ENCODE measurements around the gene PODNL1.
A peak's percentile ranks its signal among the peaks of the same experiment; 100 is the strongest.

Gene PODNL1

DNA sequence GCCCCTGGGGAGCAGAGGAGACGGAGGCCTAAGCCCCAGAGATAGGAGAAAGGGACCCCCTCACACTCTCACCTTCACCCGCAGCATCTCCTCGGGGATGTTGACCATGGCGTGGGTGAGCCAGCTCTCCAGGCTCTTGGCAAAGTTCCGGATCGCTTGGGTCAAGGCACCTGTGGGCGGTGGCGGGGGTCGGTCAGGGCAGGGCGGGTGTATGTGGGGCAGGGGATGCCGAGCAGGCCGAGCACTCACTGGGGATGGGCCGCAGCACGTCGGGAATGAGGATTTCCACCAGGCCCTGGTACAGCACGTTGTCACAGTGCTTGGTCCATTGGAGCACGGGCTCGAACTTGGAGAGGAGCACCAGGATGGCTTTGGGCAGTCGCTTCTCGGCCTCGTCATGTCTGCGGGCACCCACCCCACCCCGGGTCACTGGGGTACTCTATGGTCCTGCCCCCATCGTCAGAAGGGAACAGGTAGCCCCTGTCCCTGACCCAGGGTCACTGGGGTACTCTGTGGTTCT, 27.2 kb upstream of the PODNL1 start:
- peaks cover 8% of the 10 kb centered on the region for H3K36me3 Mint-ChIP-seq

DNA sequence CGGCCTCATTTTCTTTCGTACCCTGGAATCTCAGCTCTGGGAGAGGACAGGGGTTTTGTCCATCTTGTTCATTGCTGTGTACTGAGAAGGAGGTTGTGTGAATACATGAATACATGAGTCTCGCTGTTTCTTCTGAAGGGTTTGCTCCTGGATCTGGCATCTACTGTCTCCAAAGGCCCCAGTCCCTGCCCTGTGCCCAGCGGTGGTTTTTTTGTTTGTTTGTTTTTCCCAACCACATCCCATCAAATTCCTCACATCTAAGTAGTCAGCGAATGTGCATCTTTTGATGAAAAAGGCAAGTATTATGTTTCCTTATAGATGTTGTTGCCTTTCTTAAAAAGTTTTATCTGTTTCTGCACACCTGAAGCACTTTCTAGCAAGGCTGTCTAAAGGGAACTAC, 26.6 kb upstream of the PODNL1 start:
- Mint-ChIP-seq H3K36me3 (peaks cover 8% of the 10 kb centered on the region), H3K4me1 (no peaks in the 10 kb centered on the region), H3K27ac (no peak overlapping the region), H3K27me3 (no peaks in the 10 kb centered on the region), H3K4me3 (no peak overlapping the region), H3K9me3 (no peaks in the 10 kb centered on the region)

More for the DNA sequence above, 27.2 kb upstream of the PODNL1 start:
- no peaks in the 10 kb centered on the region for H3K9me3 Mint-ChIP-seq
- H3K4me3 Mint-ChIP-seq: no peak overlapping the region
- no peaks in the 10 kb centered on the region for H3K27me3 Mint-ChIP-seq
- no peaks in the 10 kb centered on the region for H3K4me1 Mint-ChIP-seq
- H3K27ac Mint-ChIP-seq: no peak overlapping the region

DNA sequence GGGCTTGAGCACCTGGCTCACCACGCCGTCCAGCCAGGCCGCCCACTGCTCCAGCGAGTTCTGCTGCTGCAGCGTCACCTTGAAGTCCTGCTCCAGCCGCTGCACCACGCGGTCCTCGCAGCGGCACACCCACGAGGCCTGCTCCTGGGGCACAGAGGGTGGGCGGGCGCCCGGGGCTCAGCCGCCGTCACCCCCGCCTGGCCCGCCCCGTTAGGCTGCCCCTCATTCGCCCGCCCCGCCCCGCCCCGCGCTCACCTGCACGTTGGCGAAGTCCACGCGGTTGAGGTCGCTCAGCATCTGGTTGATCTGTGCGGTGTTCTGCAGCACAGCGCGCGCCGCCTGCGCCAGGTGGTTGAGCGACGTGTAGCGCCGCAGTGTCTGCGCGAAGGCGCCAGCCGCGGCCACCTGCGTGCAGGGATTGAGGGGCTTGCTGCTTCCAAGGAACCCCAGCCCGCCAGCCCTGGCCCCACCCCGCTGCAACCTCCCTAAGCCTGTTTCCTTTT, 25.4 kb upstream of the PODNL1 start:
- Mint-ChIP-seq H3K9me3 (no peaks in the 10 kb centered on the region), H3K27ac (no peak overlapping the region), H3K36me3 (peaks cover 5% of the 10 kb centered on the region), H3K4me1 (no peaks in the 10 kb centered on the region), H3K27me3 (no peaks in the 10 kb centered on the region), H3K4me3 (no peak overlapping the region)

DNA sequence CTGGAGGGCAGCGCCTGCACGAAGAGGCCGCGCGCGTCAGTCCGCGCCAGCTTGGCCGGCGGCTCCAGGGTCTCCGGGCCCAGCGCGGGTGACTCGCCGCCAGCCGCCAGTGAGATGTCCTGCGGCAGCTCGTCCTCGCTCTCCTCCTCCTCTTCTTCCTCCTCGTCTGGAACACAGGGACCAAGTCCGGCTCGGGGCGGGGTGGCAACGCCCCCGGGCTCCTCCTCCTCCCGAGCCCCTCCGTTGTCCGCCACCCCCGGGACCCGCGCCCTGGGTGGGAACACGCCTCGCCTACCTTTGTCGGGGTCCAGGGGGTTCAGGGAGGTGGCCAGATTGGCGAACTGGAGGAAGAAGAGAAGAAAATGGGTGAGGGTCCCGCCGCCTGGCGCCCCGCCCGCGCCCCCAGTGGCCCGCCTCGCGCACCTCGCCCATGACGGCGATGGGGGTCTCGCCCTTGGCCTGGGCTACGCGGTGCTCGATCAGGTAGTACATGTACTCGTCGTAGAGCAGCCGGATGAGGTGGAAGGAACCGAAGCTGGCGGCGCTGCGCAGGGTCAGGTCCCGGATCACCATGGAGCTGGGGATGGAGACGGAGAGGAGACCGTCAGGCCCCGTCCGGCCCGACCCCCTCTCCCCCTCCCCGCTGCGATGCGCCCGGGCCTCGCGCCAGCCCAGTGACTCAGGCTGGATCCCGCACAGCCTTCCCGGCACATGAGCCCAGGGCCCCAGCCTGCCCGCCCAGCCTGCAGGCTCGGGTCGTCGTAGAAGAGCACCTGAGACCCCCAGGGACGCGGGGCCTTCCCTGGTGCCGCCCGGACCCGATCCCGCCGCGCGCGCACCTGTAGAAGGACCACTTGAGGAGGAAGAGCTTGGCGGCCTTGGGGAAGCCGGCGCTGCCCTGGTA, 24.7 kb upstream of the PODNL1 start:
- no peaks in the 10 kb centered on the region for H3K4me1 Mint-ChIP-seq
- H3K27ac Mint-ChIP-seq: no peak overlapping the region
- no peak overlapping the region for H3K4me3 Mint-ChIP-seq
- H3K27me3 Mint-ChIP-seq: no peaks in the 10 kb centered on the region
- H3K9me3 Mint-ChIP-seq: no peaks in the 10 kb centered on the region
- H3K36me3 Mint-ChIP-seq: peaks cover 5% of the 10 kb centered on the region

DNA sequence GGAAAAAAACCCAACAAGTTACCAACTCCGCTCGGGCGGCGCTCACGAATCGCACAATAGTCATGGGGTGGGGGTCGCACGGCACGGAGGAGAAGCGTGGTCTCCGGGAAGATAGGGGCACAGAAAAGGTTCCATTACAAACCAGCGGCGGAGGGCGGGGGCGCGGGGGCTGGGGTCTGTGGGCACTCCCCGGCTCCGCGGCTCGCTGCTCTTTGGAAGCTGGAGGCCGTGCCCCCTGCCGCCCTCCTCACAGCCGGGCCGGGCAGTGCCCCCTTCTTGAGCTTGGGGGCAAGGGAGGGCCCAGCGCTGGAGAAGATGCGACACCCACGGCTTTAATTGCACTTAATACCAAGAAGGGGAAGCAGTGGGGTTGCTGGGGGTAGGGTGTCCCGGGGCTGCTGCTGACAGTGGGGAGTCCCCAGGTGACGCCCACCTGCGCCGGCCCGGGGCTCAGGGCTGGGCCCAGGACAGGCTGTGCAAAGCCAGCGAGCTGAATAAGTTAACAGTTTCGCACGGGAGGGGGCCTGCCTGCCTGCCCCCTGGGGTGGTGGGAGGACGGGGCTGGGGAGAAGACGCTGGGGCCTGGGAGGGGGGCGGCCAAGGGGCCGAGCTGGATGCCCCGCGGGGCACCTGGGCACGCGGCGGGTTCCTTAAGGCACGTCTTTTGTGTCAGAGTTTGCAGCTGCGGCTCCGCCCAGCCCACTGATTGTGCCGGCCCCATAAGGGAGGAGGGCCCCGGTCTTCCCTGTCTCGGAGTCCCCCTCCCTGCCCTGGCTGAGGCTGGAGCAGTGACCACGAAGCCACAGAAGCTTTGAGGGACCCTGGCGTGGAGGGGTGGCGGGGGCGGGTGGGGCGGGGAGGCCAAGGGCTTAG, 23.8 kb upstream of the PODNL1 start:
- H3K4me1 Mint-ChIP-seq: no peaks in the 10 kb centered on the region
- no peaks in the 10 kb centered on the region for H3K9me3 Mint-ChIP-seq
- H3K27me3 Mint-ChIP-seq: no peaks in the 10 kb centered on the region
- H3K27ac Mint-ChIP-seq: peak overlapping the region; percentile 30
- peaks cover 5% of the 10 kb centered on the region for H3K36me3 Mint-ChIP-seq
- no peak overlapping the region for H3K4me3 Mint-ChIP-seq

DNA sequence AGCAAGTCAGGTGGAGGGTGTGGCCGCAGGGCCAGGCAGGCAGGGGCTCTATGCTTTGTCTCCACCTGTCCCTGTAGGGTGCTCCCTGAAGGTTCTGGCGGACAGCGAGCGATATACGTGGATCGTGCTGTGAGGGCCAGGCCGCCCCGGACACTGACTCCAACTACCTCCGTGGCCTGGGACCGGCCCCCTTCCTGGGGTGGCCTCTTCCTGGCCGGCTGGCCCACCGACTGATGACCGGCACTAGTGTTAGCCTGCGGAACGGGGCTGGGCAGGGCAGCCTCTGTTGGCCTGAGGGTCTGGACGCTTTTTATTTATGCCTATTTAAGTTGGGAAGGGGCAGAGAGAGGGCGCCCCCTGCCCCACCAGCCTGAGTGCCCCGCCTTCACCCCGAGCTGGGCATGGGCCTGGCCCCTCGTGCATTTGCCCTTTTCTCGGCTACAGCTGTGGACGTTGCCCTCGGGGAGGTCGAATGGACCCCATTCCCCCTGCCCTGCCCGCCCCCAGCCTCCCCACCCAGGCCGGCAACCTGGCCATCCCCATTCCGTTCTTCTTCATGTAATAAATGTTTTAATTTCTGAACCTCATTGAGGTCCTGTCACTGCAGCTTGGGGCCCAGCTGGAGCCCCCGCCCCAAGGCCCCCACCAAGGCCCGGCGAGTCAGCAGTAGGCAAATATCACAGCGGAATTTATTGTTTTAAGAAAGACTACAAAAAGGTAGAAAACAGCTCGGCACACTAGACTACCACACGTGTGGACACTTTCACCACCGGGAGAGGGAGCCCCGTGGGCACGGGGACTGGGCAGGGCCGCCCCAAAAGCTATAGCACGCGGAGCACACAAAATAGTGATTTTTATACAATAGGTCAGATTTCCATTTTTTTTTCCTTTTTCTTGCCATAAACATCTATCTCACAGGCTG, 22.9 kb upstream of the PODNL1 start:
- H3K27me3 Mint-ChIP-seq: no peaks in the 10 kb centered on the region
- H3K4me1 Mint-ChIP-seq: no peaks in the 10 kb centered on the region
- H3K36me3 Mint-ChIP-seq: peaks cover 5% of the 10 kb centered on the region
- no peaks in the 10 kb centered on the region for H3K9me3 Mint-ChIP-seq
- no peak overlapping the region for H3K4me3 Mint-ChIP-seq
- peak overlapping the region; percentile 30 for H3K27ac Mint-ChIP-seq

DNA sequence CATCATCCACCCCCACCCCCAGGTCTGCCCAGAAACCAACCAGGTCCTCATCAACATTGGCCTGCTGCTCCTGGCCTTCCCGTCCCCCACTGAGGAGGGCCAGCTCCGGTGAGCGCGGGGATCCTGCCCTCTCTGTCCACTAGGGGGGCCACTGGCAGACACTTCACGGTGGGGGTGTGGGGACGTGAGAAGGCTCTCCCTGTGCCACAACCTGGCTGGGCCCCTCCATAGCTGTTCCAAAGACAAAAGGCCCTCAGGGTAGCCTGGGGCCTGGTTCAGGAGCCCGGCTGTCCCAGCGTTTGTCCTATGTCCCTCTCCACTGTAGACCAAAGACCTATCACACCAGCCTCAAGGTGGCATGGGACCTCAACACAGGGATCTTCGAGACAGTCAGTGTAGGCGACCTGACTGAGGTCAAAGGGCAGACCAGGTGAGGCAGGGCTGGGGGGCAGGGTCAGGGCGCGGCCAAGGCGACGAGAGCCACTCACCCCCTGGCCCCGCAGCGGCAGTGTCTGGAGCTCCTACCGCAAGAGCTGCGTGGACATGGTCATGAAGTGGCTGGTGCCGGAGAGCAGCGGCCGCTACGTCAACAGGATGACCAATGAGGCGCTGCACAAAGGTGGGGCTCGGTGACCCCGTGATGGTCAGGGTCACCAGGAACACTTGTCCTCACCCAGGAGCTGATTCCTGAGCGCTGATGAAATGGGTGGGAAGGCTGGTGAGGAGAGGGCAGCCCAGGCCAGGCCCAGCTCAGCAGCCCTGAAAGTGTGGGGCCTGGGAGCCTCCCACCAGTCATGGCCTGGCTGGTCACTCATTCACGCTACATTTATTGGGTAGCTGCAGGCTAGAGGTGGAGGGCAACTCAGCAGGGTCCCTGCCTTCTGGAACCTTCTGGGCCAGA, 22.0 kb upstream of the PODNL1 start:
- Mint-ChIP-seq H3K36me3 (peaks cover 5% of the 10 kb centered on the region), H3K27me3 (no peaks in the 10 kb centered on the region), H3K27ac (no peak overlapping the region), H3K9me3 (no peaks in the 10 kb centered on the region), H3K4me1 (no peaks in the 10 kb centered on the region), H3K4me3 (no peak overlapping the region)

DNA sequence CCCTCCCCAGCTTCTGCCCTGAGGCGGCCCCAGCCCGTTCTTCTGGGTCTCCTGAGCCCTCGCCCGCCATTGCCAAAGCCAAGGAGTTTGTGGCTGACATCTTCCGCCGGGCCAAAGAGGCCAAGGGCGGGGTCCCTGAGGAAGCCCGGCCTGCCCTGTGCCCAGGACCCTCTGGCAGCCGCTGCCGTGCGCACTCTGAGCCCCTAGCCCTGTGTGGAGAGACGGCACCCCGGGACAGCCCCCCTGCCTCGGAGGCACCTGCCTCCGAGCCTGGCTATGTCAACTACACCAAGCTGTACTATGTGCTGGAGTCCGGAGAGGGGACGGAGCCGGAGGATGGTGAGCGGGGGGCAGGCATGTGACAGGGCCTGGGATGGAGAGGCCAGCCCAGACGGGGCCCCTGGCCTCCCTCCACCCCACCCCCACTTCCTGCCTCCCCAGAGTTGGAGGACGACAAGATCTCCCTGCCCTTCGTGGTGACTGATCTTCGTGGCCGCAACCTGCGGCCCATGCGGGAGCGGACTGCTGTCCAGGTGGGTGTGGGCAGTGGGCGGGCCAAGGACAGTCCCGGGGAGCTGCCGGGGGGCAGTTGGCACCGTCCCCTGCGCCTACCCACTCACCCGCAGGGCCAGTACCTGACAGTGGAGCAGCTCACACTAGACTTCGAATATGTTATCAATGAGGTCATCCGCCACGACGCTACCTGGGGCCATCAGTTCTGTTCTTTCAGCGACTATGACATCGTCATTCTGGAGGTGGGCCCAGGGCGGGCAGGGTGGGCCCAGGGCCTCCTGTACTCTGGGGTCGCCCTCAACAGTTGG, 21.1 kb upstream of the PODNL1 start:
- no peaks in the 10 kb centered on the region for H3K27me3 Mint-ChIP-seq
- no peak overlapping the region for H3K27ac Mint-ChIP-seq

DNA sequence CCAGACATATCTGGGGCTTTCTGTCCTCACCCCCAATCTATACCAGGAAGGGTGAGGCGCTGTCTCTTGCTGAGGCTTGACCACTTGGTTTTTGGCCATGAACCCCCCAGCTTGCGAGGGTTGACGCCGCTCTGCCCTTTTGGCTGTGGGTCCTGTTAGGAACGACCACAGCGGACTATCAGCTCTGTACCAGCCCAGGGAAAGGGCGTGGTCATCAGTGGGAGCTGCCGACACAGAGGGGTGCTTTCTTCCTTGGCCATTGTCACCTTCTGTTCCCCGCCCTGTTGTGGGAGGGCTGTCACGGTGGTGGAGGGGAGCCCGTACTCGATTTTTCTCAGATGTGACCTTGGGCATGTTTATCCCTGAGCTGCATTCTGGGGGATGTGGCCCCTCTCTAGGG, 19.8 kb upstream of the PODNL1 start:
- H3K36me3 Mint-ChIP-seq: peaks cover 5% of the 10 kb centered on the region
- H3K27me3 Mint-ChIP-seq: no peaks in the 10 kb centered on the region
- no peak overlapping the region for H3K27ac Mint-ChIP-seq
- H3K9me3 Mint-ChIP-seq: no peaks in the 10 kb centered on the region
- peaks cover 13% of the 10 kb centered on the region for H3K4me1 Mint-ChIP-seq
- H3K4me3 Mint-ChIP-seq: no peak overlapping the region

More for the DNA sequence above, 21.1 kb upstream of the PODNL1 start:
- H3K4me1 Mint-ChIP-seq: peaks cover 3% of the 10 kb centered on the region
- H3K9me3 Mint-ChIP-seq: no peaks in the 10 kb centered on the region
- H3K4me3 Mint-ChIP-seq: no peak overlapping the region
- H3K36me3 Mint-ChIP-seq: peaks cover 5% of the 10 kb centered on the region

DNA sequence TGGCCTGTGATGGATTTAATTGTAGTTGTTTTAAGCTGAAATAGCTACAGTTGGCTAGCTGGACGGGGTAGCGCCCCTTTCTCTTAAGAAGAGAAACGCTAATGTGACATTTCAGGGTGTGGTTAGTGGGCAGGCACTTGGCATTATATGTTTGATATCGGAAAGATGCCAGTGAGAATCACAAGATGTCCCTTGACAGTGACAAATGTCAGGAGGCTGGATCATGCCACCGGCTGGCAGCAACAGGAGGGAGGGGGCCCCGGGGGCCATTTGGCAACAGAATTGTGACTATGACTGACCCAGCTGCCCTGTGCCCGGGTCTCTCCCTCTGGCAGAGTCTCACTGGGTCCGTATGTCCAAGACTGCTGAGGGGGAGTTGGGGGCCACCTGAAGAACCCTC, 18.8 kb upstream of the PODNL1 start:
- H3K27me3 Mint-ChIP-seq: no peaks in the 10 kb centered on the region
- no peak overlapping the region for H3K27ac Mint-ChIP-seq
- peaks cover 5% of the 10 kb centered on the region for H3K36me3 Mint-ChIP-seq
- no peak overlapping the region for H3K4me3 Mint-ChIP-seq
- peaks cover 15% of the 10 kb centered on the region for H3K4me1 Mint-ChIP-seq
- H3K9me3 Mint-ChIP-seq: no peaks in the 10 kb centered on the region

DNA sequence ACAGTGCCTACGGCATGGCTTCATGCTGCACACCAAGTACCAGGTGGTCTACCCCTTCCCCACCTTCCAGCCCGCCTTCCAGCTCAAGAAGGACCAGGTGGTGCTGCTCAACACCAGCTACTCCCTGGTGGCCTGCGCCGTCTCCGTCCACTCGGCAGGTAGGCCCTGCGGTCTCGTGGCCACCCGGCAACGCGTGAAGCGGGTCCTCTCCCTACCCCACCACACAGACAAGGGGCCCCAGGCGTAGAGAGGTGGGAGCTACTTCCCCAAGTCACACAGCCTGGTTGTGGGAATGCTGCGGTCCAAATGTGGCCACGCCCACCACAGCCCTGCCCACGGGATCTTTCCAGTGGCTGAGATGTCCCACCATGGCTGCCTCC, 18.1 kb upstream of the PODNL1 start:
- Mint-ChIP-seq H3K4me1 (peaks cover 21% of the 10 kb centered on the region), H3K36me3 (peaks cover 1% of the 10 kb centered on the region), H3K27ac (no peak overlapping the region)

DNA sequence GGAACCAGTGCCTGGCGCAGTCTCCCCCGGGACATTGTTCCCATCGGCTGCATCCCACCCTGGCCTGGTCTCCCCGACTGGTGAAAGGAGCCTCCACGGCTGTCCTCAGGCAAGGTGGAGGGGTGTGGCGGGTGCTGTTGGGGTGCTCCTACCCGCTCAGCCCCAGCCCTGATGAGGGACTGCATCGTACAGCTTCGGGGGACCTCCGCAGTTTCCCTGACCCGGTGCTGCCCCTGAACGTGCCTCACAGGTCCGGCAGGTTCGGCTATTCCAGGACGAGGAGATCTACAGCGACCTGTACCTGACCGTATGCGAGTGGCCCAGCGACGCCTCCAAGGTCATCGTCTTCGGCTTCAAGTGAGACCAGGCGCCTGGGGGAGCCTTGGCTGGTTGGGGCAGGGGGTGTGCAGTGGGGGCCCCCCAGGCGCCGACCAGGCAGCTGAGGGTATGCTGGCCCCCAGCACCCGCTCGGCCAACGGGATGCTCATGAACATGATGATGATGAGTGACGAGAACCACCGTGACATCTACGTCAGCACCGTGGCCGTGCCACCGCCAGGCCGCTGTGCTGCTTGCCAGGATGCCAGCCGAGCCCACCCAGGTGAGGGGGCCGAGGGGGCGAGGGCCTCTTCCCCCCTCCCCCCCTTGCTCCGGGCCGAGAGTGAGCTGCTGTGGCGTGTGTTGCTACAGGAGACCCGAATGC, 17.6 kb upstream of the PODNL1 start:
- Mint-ChIP-seq H3K27me3 (no peaks in the 10 kb centered on the region), H3K27ac (no peak overlapping the region), H3K9me3 (no peaks in the 10 kb centered on the region), H3K36me3 (no peaks in the 10 kb centered on the region), H3K4me3 (no peak overlapping the region), H3K4me1 (peaks cover 21% of the 10 kb centered on the region)

More for the DNA sequence above, 18.1 kb upstream of the PODNL1 start:
- no peak overlapping the region for H3K4me3 Mint-ChIP-seq
- no peaks in the 10 kb centered on the region for H3K27me3 Mint-ChIP-seq
- H3K9me3 Mint-ChIP-seq: no peaks in the 10 kb centered on the region

DNA sequence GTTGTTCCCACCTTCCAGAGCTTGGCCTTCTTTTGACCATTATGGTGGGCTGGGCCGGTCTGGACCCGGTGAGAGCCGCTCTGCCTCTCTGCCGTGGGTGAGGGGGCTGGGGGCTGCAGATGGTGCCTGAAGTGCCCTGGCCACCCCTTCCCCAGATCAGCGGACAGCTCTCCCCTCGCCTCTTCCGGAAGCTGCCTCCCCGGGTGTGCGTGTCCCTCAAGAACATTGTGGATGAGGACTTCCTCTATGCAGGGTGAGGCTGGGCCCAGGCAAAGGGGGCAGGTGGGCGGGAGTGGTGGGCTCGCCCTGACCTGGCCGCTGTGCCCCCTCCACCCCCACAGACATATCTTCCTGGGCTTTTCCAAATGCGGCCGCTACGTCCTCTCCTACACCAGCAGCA, 16.0 kb upstream of the PODNL1 start:
- H3K27ac Mint-ChIP-seq: no peak overlapping the region
- H3K36me3 Mint-ChIP-seq: no peaks in the 10 kb centered on the region
- H3K9me3 Mint-ChIP-seq: no peaks in the 10 kb centered on the region
- peaks cover 21% of the 10 kb centered on the region for H3K4me1 Mint-ChIP-seq
- H3K4me3 Mint-ChIP-seq: peak overlapping the region; percentile 87
- H3K27me3 Mint-ChIP-seq: no peaks in the 10 kb centered on the region
